GM19452 (cell line): ENCODE data around the gene BTRC.
"Not testable (repeated sequence)": the region's sequence is repeated elsewhere in the genome, so short reads cannot be mapped to it uniquely, and the experiment has no call there.

ENCODE experiments used
- ATAC-seq: cut with Tn5 transposase; IDR thresholded peaks from one replicate; pipeline ENCODE4 v1.9.1; 2021; ENCODE audit not compliant: unreplicated experiment

Gene BTRC

GRCh38 chr10:101353692-101354327 lies at the start of gene BTRC:
Gene BTRC, plus strand, starts transcription at chr10:101354165. Its CDS starts 16 bp downstream, at chr10:101354181.
- ATAC-seq = peak; percentile 95

- ATAC-seq = no peak
Measured at GRCh38 chr10:101304316-101304715, 49.6 kb upstream of the BTRC start.

- no peak for ATAC-seq
Measured at GRCh38 chr10:101305320-101306241, 48.4 kb upstream of the BTRC start.

GRCh38 chr10:101308051-101308450 lies 45.9 kb upstream of the BTRC start:
- ATAC-seq = no peak

GRCh38 chr10:101310529-101311184 lies 43.3 kb upstream of the BTRC start:
- no peak for ATAC-seq

- ATAC-seq = no peak
Measured at GRCh38 chr10:101311185-101312066, 42.5 kb upstream of the BTRC start.

GRCh38 chr10:101319241-101319915 lies 34.6 kb upstream of the BTRC start:
- no peak for ATAC-seq

GRCh38 chr10:101321073-101321472 lies 32.9 kb upstream of the BTRC start:
- no peak for ATAC-seq

GRCh38 chr10:101322266-101323108 lies 31.5 kb upstream of the BTRC start:
- ATAC-seq = no peak

- no peak for ATAC-seq
Measured at GRCh38 chr10:101323495-101323894, 30.5 kb upstream of the BTRC start.

- not testable (repeated sequence) for ATAC-seq
Measured at GRCh38 chr10:101327454-101327853, 26.5 kb upstream of the BTRC start.

GRCh38 chr10:101329341-101330032 lies 24.5 kb upstream of the BTRC start:
- no peak for ATAC-seq

GRCh38 chr10:101330231-101330630 lies 23.7 kb upstream of the BTRC start:
- ATAC-seq = no peak

GRCh38 chr10:101330631-101331225 lies 23.2 kb upstream of the BTRC start:
- ATAC-seq = no peak

- no peak for ATAC-seq
Measured at GRCh38 chr10:101331956-101332355, 22.0 kb upstream of the BTRC start.

GRCh38 chr10:101334259-101334658 lies 19.7 kb upstream of the BTRC start:
- ATAC-seq = not testable (repeated sequence)

- ATAC-seq = no peak
Measured at GRCh38 chr10:101336382-101336781, 17.6 kb upstream of the BTRC start.

- no peak for ATAC-seq
Measured at GRCh38 chr10:101337836-101338235, 16.1 kb upstream of the BTRC start.
